Breast epithelium (tissue), 4 donors: ENCODE data around the gene RAI1. TPM values are rescaled to one million over a fixed set of nuclear protein-coding genes. Genes with fewer than 3 reads are reported as not detected.
A peak's percentile ranks its signal among the peaks of the same experiment; 100 is the strongest.

Experiments used
- DNase-seq, 2 donors: peaks; one replicate each; pipeline ENCODE4 v3.0.0-alpha.2; 2019; ENCODE audit warnings: low spot score in 2 of 2
- H3K27ac ChIP-seq, 2 donors: fragments of 200-600 bp; sonication (generic) in 1 of 2; one replicate each; pipeline ENCODE4 v1.5.1; 2016 to 2019; ENCODE audit warnings: mild to moderate bottlenecking in 1 of 2
- H3K27me3 ChIP-seq, 2 donors: fragments of 200-600 bp; sonication (generic) in 1 of 2; one replicate each; pipeline versions ENCODE4 v1.5.1 to v1.6.0; 2017 to 2019; ENCODE audit warnings: control low read depth in 1 of 2, mild to moderate bottlenecking in 1 of 2
- H3K36me3 ChIP-seq: fragments of 200-600 bp; one replicate; pipeline ENCODE4 v1.5.1; 2019
- H3K4me1 ChIP-seq, 2 donors: fragments of 200-600 bp; sonication (generic); one replicate each; pipeline ENCODE4 v1.5.1; 2016 to 2019; ENCODE audit warnings: control low read depth in 1 of 2
- H3K4me3 ChIP-seq, 3 donors: fragments of 200-600 bp; sonication (generic); 1 replicate in 2 of 3; 2 replicates in 1 of 3; pipeline ENCODE4 v1.5.1; 2016 to 2019; ENCODE audit warnings: mild to moderate bottlenecking in 3 of 3, moderate library complexity in 2 of 3
- H3K9me3 ChIP-seq, 2 donors: fragments of 200-600 bp; sonication (generic) in 1 of 2; one replicate each; pipeline ENCODE4 v1.5.1; 2016 to 2019; ENCODE audit warnings: control low read depth in 1 of 2
- POLR2A ChIP-seq: fragments of 450-650 bp; IDR thresholded peaks from one replicate; pipeline ENCODE4 v1.6.1; 2016; ENCODE audit warnings: antibody characterized with exemption, mild to moderate bottlenecking, moderate library complexity
- POLR2AphosphoS5 ChIP-seq, 3 donors: sonication (generic); formaldehyde crosslinking; IDR thresholded peaks; one replicate each; pipeline ENCODE4 v1.6.1; 2017; ENCODE audit warnings: antibody characterized with exemption in 3 of 3
- intact Hi-C: fragments of 100-400 bp; cut with DNase I; formaldehyde crosslinking; loops from one replicate; pipeline ENCODE4 v1.15.1; 2023; ENCODE audit warnings: low total_unique reads
- total RNA-seq, 3 donors: library from RNA; depleted of rRNA; stranded (reverse); fragments of >200 nt; gene quantifications; one replicate each; pipeline ENCODE4 v1.1.0, GENCODE V29; 2016
- TF ChIP-seq, protein P1 (sequence below), 3 donors: fragments of 450-650 bp; IDR thresholded peaks; one replicate each; pipeline ENCODE4 v1.5.1; 2016 to 2017; ENCODE audit warnings: antibody characterized with exemption in 3 of 3, mild to moderate bottlenecking in 3 of 3, moderate library complexity in 3 of 3

RAI1 gene
- total RNA-seq, 3 donors from 2014 or later = 5.6 to 25.6 (median 20.6) TPM

DNA sequence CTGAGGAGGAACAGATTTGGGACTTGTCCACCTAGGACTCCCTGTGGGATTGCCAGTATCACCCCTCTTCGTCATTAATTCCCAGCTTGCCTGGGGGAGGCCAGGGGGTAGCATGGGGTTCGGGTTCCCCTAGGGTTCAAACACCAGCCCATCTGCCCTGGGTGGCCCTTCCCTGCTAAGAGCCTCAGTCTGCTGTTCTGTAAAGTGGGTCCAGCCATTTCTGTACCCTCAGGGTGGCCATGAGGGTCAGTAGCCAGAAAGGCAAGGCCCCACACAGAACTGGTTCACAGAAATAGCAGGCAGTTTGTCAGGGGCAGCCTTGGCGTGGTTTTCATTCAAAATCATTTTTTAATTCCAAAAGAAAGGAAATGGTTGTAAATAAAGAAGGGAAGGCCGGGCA, 62.9 kb downstream of the RAI1 start:
- no peak for TF ChIP-seq POLR2A
- Histone ChIP-seq H3K27me3 (no peaks in the 10 kb centered on the region), H3K9me3 (no peaks in the 10 kb centered on the region), H3K36me3 (no peaks in the 10 kb centered on the region), H3K4me3 (no peak overlapping the region), H3K27ac (peak overlapping the region in 1 of 2 donors; percentile 87), H3K4me1 (peaks cover 17 to 25% of the 10 kb centered on the region in 2 donors)
- intact Hi-C loops = no loop called here
- DNase-seq = no peak

DNA sequence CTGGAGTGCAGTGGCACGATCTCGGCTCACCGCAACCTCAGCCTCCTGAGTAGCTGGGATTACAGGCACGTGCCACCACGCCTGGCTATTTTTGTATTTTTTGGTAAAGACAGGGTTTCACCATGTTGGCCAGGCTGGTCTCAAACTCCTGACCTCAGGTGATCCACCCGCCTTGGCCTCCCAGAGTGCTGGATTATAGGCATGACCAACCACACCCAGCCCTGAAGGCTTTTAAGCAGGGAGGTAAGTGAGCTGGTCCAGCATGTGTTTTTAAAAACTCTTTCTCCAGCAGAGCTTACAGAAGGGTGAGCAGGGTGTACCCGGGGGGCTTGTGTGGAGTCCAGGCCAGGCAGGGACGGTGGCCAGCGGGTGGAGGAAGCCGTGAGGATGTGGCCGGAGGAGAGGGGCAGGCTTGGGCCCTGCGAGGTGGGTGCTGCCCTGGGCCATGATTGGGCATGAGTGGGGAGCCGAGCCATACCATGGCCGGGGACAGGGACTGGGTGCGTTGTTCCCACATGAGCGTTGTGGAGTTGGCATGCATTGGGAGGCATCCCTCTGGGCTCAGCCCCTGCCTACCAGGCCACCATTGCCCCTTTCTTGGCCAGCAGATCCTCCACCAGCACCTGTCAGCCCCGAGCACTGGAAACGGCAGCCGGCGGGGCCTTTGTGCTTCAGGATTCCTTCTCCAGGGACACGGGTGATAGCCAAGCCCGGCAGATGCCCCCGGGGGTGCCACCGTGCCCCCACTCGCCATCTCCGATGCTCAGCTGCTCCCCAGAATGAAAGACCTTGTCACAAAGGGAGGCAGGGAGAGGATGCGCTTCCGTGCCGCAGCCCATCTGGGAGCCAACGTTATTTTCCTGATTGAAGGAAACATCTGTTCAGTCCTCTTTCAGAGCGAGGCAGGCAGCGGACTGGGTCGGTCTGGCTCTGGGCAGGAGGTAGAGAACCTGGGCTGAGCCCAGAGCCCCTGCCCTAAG, 64.5 kb downstream of the RAI1 start:
- Histone ChIP-seq H3K4me3 (no peak overlapping the region), H3K4me1 (peaks cover 4 to 9% of the 10 kb centered on the region in 2 donors), H3K9me3 (no peaks in the 10 kb centered on the region), H3K27ac (peak overlapping the region; percentile 32 to 40), H3K36me3 (no peaks in the 10 kb centered on the region), H3K27me3 (no peaks in the 10 kb centered on the region)
- intact Hi-C loops = no loop called here
- no peak for DNase-seq
- TF ChIP-seq POLR2A (no peak), POLR2AphosphoS5 (IDR thresholded peaks at IDR 0.05) (no peak)
- TF ChIP-seq, protein P1, sequence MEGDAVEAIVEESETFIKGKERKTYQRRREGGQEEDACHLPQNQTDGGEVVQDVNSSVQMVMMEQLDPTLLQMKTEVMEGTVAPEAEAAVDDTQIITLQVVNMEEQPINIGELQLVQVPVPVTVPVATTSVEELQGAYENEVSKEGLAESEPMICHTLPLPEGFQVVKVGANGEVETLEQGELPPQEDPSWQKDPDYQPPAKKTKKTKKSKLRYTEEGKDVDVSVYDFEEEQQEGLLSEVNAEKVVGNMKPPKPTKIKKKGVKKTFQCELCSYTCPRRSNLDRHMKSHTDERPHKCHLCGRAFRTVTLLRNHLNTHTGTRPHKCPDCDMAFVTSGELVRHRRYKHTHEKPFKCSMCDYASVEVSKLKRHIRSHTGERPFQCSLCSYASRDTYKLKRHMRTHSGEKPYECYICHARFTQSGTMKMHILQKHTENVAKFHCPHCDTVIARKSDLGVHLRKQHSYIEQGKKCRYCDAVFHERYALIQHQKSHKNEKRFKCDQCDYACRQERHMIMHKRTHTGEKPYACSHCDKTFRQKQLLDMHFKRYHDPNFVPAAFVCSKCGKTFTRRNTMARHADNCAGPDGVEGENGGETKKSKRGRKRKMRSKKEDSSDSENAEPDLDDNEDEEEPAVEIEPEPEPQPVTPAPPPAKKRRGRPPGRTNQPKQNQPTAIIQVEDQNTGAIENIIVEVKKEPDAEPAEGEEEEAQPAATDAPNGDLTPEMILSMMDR (IDR thresholded peaks at IDR 0.05) = no peak

DNA sequence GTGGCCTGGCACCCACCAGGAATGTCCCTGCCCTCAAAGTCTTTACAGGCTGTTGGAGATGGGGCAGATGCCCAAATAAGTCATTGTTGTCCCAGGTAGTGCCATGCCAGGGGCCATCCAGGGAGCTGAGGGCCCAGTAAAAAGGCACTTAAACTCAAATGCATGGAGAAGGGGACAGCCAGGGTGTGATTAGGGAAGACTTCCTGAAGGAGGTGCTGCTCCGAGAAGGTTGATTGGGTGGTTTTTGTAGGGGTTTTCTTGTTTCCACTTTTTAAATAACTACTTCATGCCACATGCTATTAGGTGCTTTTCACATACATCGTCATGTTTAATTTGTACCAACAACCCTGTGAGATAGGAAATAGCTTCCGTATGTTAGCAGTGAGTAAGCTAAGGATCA, 66.9 kb downstream of the RAI1 start:
- intact Hi-C loops = no loop called here

DNA sequence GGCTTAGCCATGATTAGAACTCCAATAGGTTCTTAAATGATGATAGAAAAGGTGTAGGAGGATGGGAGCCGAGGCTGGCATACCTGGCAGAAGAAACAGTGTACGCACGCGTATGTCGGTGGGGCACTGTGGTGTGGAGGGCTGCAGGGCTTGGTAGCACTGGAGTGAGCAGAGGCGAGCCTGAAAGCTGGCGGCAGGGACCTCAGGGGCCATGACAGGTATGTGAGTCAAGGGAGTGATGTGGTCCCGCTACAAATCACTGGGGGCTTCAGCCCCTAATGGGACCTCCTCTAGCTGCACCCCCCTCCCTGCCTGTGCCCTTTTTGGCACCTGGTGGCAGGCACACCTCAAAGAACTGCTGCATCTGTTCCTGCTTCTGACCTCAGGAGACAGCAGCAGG, 67.3 kb downstream of the RAI1 start:
- no peaks in the 10 kb centered on the region for H3K36me3 ChIP-seq
- intact Hi-C loops = no loop called here
- peaks cover 0 to 14% of the 10 kb centered on the region in 2 donors for H3K4me1 ChIP-seq
- TF ChIP-seq, protein P1 (IDR thresholded peaks at IDR 0.05) = no peak
- no peak for TF ChIP-seq POLR2A
- TF ChIP-seq POLR2AphosphoS5 (IDR thresholded peaks at IDR 0.05) = no peak
- no peak for DNase-seq
- H3K27ac ChIP-seq = peak overlapping the region; percentile 60 to 66
- H3K27me3 ChIP-seq = no peaks in the 10 kb centered on the region
- H3K9me3 ChIP-seq = no peaks in the 10 kb centered on the region
- no peak overlapping the region for H3K4me3 ChIP-seq

More for the DNA sequence above, 66.9 kb downstream of the RAI1 start:
- no peak for TF ChIP-seq POLR2AphosphoS5 (IDR thresholded peaks at IDR 0.05)
- no peak for TF ChIP-seq POLR2A
- TF ChIP-seq, protein P1 (IDR thresholded peaks at IDR 0.05) = no peak
- peaks cover 0 to 10% of the 10 kb centered on the region in 2 donors for H3K4me1 ChIP-seq
- no peaks in the 10 kb centered on the region for H3K9me3 ChIP-seq
- no peak overlapping the region for H3K4me3 ChIP-seq
- H3K27me3 ChIP-seq = no peaks in the 10 kb centered on the region
- H3K27ac ChIP-seq = peak overlapping the region; percentile 60 to 66
- no peak for DNase-seq
- H3K36me3 ChIP-seq = no peaks in the 10 kb centered on the region

DNA sequence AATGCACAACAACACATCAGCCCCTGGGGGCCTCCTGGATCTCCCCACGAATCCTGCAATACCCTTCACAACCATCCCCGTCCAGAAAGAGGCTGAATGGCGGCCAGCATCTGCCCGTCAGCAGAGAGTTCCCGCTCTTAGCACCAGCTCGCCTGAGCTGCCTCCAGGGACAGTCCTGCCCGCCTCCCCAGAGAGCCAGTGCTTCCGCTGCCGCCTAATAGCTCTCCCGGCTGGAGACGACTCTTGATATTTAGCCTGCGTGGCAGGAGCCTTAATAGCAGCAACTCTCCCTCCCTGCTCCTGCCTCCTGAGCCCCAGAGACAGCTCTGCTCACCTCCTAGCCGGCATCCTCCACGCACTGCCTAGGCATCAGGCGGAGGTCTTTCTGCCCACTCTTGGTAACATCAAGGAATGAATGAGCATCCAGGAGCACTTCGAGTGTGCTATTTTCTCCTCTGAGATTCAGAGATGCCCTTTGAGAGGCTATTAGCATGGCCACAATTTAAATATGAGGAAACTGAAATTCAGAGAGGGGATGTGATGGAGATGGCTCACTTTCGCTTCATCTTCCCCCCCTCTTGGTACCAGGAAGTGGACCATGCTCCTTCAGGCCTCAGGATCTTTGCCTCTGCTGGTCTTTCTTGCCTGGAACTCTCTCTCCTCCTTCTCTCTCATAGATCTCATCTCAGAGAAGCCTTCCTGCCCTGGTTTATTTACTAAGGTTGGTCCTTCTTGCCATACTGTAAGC, 67.9 kb downstream of the RAI1 start:
- Histone ChIP-seq H3K27ac (peak overlapping the region; percentile 60 to 66), H3K4me1 (peaks cover 0 to 16% of the 10 kb centered on the region in 2 donors)

More for the DNA sequence above, 67.9 kb downstream of the RAI1 start:
- H3K4me3 ChIP-seq = no peak overlapping the region
- intact Hi-C loops = no loop called here
- TF ChIP-seq, protein P1 (IDR thresholded peaks at IDR 0.05) = no peak
- no peak for TF ChIP-seq POLR2A
- no peak for TF ChIP-seq POLR2AphosphoS5 (IDR thresholded peaks at IDR 0.05)
- no peaks in the 10 kb centered on the region for H3K27me3 ChIP-seq
- no peaks in the 10 kb centered on the region for H3K9me3 ChIP-seq
- no peaks in the 10 kb centered on the region for H3K36me3 ChIP-seq
- no peak for DNase-seq
